CD4-positive, alpha-beta T cell treated with Interleukin-1 beta for 1 hour (primary cell): ENCODE data around the gene COG5.

Source experiments
- DNase-seq, 2 donors: peaks; one replicate each; pipeline ENCODE4 v3.0.0-alpha.2; 2020 to 2022

Gene COG5

GRCh38 chr7:107505362-107505761 is 58.4 kb downstream of the COG5 start:
- DNase-seq, result no peak

- DNase-seq, result no peak
Observed at GRCh38 chr7:107503687-107504086, 60.0 kb downstream of the COG5 start.

GRCh38 chr7:107502797-107503196 is 60.9 kb downstream of the COG5 start:
- DNase-seq, result no peak

- no peak for DNase-seq
Observed at GRCh38 chr7:107502154-107502553, 61.6 kb downstream of the COG5 start.

GRCh38 chr7:107501593-107501992 is 62.1 kb downstream of the COG5 start:
- DNase-seq, result peak; percentile 5 to 31

GRCh38 chr7:107499731-107500130 is 64.0 kb downstream of the COG5 start:
- DNase-seq, result no peak

GRCh38 chr7:107495516-107495915 is 68.2 kb downstream of the COG5 start:
- no peak for DNase-seq

- no peak for DNase-seq
Observed at GRCh38 chr7:107494884-107495283, 68.8 kb downstream of the COG5 start.

- DNase-seq, result no peak
Observed at GRCh38 chr7:107494315-107494751, 69.4 kb downstream of the COG5 start.

- DNase-seq, result no peak
Observed at GRCh38 chr7:107492875-107493274, 70.8 kb downstream of the COG5 start.

- DNase-seq, result no peak
Observed at GRCh38 chr7:107486041-107486440, 77.7 kb downstream of the COG5 start.

- no peak for DNase-seq
Observed at GRCh38 chr7:107482571-107482970, 81.1 kb downstream of the COG5 start.

GRCh38 chr7:107480932-107481331 is 82.8 kb downstream of the COG5 start:
- DNase-seq, result no peak

GRCh38 chr7:107479303-107479702 is 84.4 kb downstream of the COG5 start:
- DNase-seq, result no peak

- no peak for DNase-seq
Observed at GRCh38 chr7:107474104-107474521, 89.6 kb downstream of the COG5 start.

- no peak for DNase-seq
Observed at GRCh38 chr7:107472116-107472515, 91.6 kb downstream of the COG5 start.

- no peak for DNase-seq
Observed at GRCh38 chr7:107471292-107472070, 92.2 kb downstream of the COG5 start.

- DNase-seq, result no peak
Observed at GRCh38 chr7:107469929-107470328, 93.8 kb downstream of the COG5 start, which contains the start of gene GPR22. TSS of gene GPR22 (plus strand) at chr7:107470057. CDS start at chr7:107474061, 4,004 bp downstream.

GRCh38 chr7:107468824-107469223 is 94.9 kb downstream of the COG5 start:
- DNase-seq, result no peak

GRCh38 chr7:107467972-107468371 is 95.7 kb downstream of the COG5 start:
- DNase-seq, result no peak

- DNase-seq, result no peak
Observed at GRCh38 chr7:107464666-107465226, 99.0 kb downstream of the COG5 start.

- peak; percentile 42 to 47 for DNase-seq
Observed at GRCh38 chr7:107463139-107464078, 100.3 kb downstream of the COG5 start.

- DNase-seq, result no peak
Observed at GRCh38 chr7:107461938-107462533, 101.7 kb downstream of the COG5 start.
